OCI-LY3 (cell line): Measurements from ENCODE around the gene TOM1L2.

Experiments
- EZH2phosphoT487 ChIP-seq: fragments of 200-600 bp; shearing (Covaris generic); IDR thresholded peaks from 2 replicates; pipeline ENCODE4 v1.6.1; 2018; ENCODE audit warnings: antibody characterized with exemption, mixed run types, low read depth
- TF ChIP-seq, protein P1 (sequence below): fragments of 200-600, 300-600 bp; sonication (generic); IDR thresholded peaks from 2 replicates; pipeline ENCODE4 v1.5.1; 2014; ENCODE audit warnings: antibody characterized with exemption, low read length, low read depth

DNA sequence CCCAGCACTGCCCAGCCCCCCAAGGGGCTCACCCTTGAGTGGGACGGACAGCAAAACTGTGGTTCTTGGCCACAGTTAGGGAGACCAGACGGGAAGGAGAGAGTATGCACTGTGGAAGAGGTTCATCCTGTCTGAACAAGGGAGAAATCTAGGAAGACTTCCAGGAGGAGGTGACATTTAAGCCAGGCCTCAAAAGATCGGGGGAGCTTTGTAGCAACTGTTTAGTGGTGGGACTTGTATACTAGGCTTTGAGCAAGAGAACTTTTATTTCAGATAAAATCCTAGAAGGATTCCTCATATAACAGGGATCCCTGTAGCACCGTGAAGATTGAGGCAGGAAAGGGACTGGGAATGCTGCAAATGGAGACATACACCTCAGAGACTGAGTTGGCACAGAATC is 166.2 kb downstream of the TOM1L2 start:
- TF ChIP-seq, protein P1, sequence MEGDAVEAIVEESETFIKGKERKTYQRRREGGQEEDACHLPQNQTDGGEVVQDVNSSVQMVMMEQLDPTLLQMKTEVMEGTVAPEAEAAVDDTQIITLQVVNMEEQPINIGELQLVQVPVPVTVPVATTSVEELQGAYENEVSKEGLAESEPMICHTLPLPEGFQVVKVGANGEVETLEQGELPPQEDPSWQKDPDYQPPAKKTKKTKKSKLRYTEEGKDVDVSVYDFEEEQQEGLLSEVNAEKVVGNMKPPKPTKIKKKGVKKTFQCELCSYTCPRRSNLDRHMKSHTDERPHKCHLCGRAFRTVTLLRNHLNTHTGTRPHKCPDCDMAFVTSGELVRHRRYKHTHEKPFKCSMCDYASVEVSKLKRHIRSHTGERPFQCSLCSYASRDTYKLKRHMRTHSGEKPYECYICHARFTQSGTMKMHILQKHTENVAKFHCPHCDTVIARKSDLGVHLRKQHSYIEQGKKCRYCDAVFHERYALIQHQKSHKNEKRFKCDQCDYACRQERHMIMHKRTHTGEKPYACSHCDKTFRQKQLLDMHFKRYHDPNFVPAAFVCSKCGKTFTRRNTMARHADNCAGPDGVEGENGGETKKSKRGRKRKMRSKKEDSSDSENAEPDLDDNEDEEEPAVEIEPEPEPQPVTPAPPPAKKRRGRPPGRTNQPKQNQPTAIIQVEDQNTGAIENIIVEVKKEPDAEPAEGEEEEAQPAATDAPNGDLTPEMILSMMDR = no peak
- no peak for TF ChIP-seq EZH2phosphoT487
